K562 (cell line): Measurements from ENCODE around the gene FOXI1. TPM values are rescaled to one million over a fixed set of nuclear protein-coding genes. Genes with fewer than 3 reads are reported as not detected.
A peak's percentile ranks its signal among the peaks of the same experiment; 100 is the strongest.

Source experiments
- ARNT ChIP-seq, 2 experiments: fragments of 450-650 bp; IDR thresholded peaks; 2 replicates each; pipeline ENCODE4 v1.6.1; 2016; ENCODE audit warnings: mild to moderate bottlenecking in 1 of 2
- ATF7 ChIP-seq: fragments of 450-650 bp; IDR thresholded peaks from 2 replicates; pipeline ENCODE4 v1.7.1; 2014; ENCODE audit warnings: mild to moderate bottlenecking, moderate library complexity
- CREB3 ChIP-seq: fragments of 450-650 bp; conservative IDR thresholded peaks from 2 replicates; pipeline ENCODE4 v1.6.1; 2016; ENCODE audit warnings: missing genetic modification characterization, low read depth, mild to moderate bottlenecking, missing compliant biosample characterization, moderate library complexity
- DPF2 ChIP-seq: fragments of 450-650 bp; IDR thresholded peaks from 2 replicates; pipeline ENCODE4 v1.6.1; 2016
- EHMT2 ChIP-seq: fragments of 450-650 bp; IDR thresholded peaks from 2 replicates; pipeline ENCODE4 v1.6.1; 2018; ENCODE audit warnings: antibody characterized with exemption
- ELF4 ChIP-seq: fragments of 450-650 bp; formaldehyde crosslinking; IDR thresholded peaks from 2 replicates; pipeline ENCODE4 v1.4.0; 2022; ENCODE audit warnings: missing genetic modification characterization
- EP400 ChIP-seq: fragments of 450-650 bp; IDR thresholded peaks from 2 replicates; pipeline ENCODE4 v1.6.1; 2017; ENCODE audit warnings: antibody characterized with exemption, mild to moderate bottlenecking, moderate library complexity
- GATAD2B ChIP-seq: fragments of 450-650 bp; IDR thresholded peaks from 2 replicates; pipeline ENCODE4 v1.6.1; 2017; ENCODE audit warnings: mild to moderate bottlenecking, borderline replicate concordance
- HDAC3 ChIP-seq: fragments of 450-650 bp; IDR thresholded peaks from 2 replicates; pipeline ENCODE4 v1.6.1; 2018; ENCODE audit warnings: borderline replicate concordance, mild to moderate bottlenecking, moderate library complexity; ENCODE audit not compliant: partially characterized antibody
- HDGF ChIP-seq: fragments of 450-650 bp; IDR thresholded peaks from 2 replicates; pipeline ENCODE4 v1.6.1; 2016
- HINFP ChIP-seq: fragments of 450-650 bp; conservative IDR thresholded peaks from 2 replicates; pipeline ENCODE4 v1.6.1; 2016; ENCODE audit warnings: missing genetic modification characterization, low read depth, mild to moderate bottlenecking, control low read depth, missing compliant biosample characterization
- HMGN3 ChIP-seq: IDR thresholded peaks from 2 replicates; pipeline ENCODE4 v1.6.1; 2011; ENCODE audit warnings: borderline replicate concordance, low read depth, mild to moderate bottlenecking, mixed read lengths, low read length; ENCODE audit not compliant: insufficient read length; ENCODE audit errors: extremely low read depth
- MAZ ChIP-seq, 2 experiments: fragments of 450-650 bp in 1 of 2; sonication (generic) in 1 of 2; formaldehyde crosslinking; IDR thresholded peaks in 1 of 2; conservative IDR thresholded peaks in 1 of 2; 2 replicates each; pipeline versions ENCODE4 v1.4.0 to v1.5.0; 2020; ENCODE audit warnings: mild to moderate bottlenecking in 1 of 2, missing genetic modification reagents in 1 of 2
- MCM5 ChIP-seq: fragments of 450-650 bp; IDR thresholded peaks from 2 replicates; pipeline ENCODE4 v1.6.1; 2016; ENCODE audit warnings: low read depth
- MEF2A ChIP-seq: IDR thresholded peaks from 2 replicates; pipeline ENCODE4 v1.6.1; 2011; ENCODE audit warnings: low read depth, mild to moderate bottlenecking, low read length, moderate library complexity; ENCODE audit not compliant: control insufficient read depth
- NR2C2 ChIP-seq, 2 experiments: fragments of 200-800 bp in 1 of 2; sonication (Bioruptor generic) in 1 of 2; sonication (generic) in 1 of 2; formaldehyde crosslinking in 1 of 2; IDR thresholded peaks; 2 replicates each; pipeline versions ENCODE4 v1.6.1 to v1.8.0; 2016 to 2022; ENCODE audit warnings: mild to moderate bottlenecking in 1 of 2, missing compliant biosample characterization in 1 of 2, missing genetic modification characterization in 1 of 2, missing genetic modification reagents in 1 of 2
- NR3C1 ChIP-seq: sonication (generic); formaldehyde crosslinking; IDR thresholded peaks from 2 replicates; pipeline ENCODE4 v1.8.1; 2022; ENCODE audit warnings: missing genetic modification reagents
- POLR2AphosphoS5 ChIP-seq: IDR thresholded peaks from 2 replicates; pipeline ENCODE4 v1.6.1; 2011; ENCODE audit warnings: mild to moderate bottlenecking, low read depth, low read length, moderate library complexity; ENCODE audit not compliant: control insufficient read depth, insufficient read depth
- SMARCB1 ChIP-seq: IDR thresholded peaks from 2 replicates; pipeline ENCODE4 v1.6.1; 2011; ENCODE audit warnings: improper control_type of control experiment, low read depth; ENCODE audit not compliant: insufficient read length
- SP1 ChIP-seq: sonication (generic); formaldehyde crosslinking; IDR thresholded peaks from 2 replicates; pipeline ENCODE4 v1.8.1; 2022; ENCODE audit warnings: mild to moderate bottlenecking, missing genetic modification reagents
- TCF15 ChIP-seq: fragments of 250-450 bp; sonication (Bioruptor Pico); IDR thresholded peaks from 2 replicates; pipeline ENCODE4 v1.8.0; 2022; ENCODE audit warnings: moderate library complexity, mild to moderate bottlenecking, inconsistent platforms
- TEAD4 ChIP-seq, 2 experiments: sonication (generic) in 1 of 2; formaldehyde crosslinking in 1 of 2; IDR thresholded peaks; 2 replicates each; pipeline versions ENCODE4 v1.6.1 to v1.8.0; 2012 to 2022; ENCODE audit warnings: borderline replicate concordance in 1 of 2, inconsistent platforms in 1 of 2, low read length in 1 of 2, mild to moderate bottlenecking in 1 of 2, missing genetic modification reagents in 1 of 2
- U2AF2 ChIP-seq: fragments of 200-400 bp; formaldehyde crosslinking; optimal IDR thresholded peaks from 2 replicates; pipeline ENCODE3; 2017; ENCODE audit warnings: low read depth, mild to moderate bottlenecking, low read length
- USF2 ChIP-seq: sonication (generic); formaldehyde crosslinking; IDR thresholded peaks from 2 replicates; pipeline ENCODE4 v1.5.0; 2020; ENCODE audit warnings: missing genetic modification reagents
- polyA plus RNA-seq, 8 experiments: library from polyadenylated mRNA; depleted of rRNA in 4 of 8; stranded (reverse) in 5 of 8; unstranded in 3 of 8; fragments of >200 nt; fragmentation: Nextera tagmentation in 2 of 8; fragmentation: Illumina TruSeq in 1 of 8; extraction: Ambion mirVana in 2 of 8; extraction: Trizol in 1 of 8; gene quantifications; 2 replicates each; pipeline versions ENCODE4 v1.2.1 to v1.2.3, GENCODE V29; 2011 to 2014; ENCODE audit warnings: inconsistent platforms in 1 of 8, missing spikeins in 1 of 8
- total RNA-seq, 7 experiments: library from RNA; depleted of rRNA in 6 of 7; stranded (reverse); fragments of >200 nt in 6 of 7; fragmentation: Illumina TruSeq in 2 of 7; extraction: Trizol in 2 of 7; gene quantifications; 2 replicates each; pipeline versions ENCODE4 v1.2.1 to v1.2.3, GENCODE V29; 2011 to 2021; ENCODE audit warnings: low replicate concordance in 1 of 7

Gene FOXI1
- total and polyA plus RNA-seq, 9 of the 15 experiments (the other 6 are each of a cell fraction or from before 2014, with no cell fraction given), result not detected

GRCh38 chr5:170151097-170151831 lies 45.6 kb downstream of the FOXI1 start (continued):
- TF ChIP-seq HINFP (tag) (peak; percentile 61; the same call in 1 of the 2 replicates), TEAD4 (IDR thresholded peaks at IDR 0.05; ENCODE audit: low read length) (peak; percentile 99), TEAD4 (CRISPR knock-in tag; IDR thresholded peaks at IDR 0.05; ENCODE audit: borderline replicate concordance) (peak; percentile 83), HDGF (no peak), ATF7 (peak; percentile 68; the same call in 1 of the 2 replicates), U2AF2 (no peak), MCM5 (no peak), USF2 (CRISPR knock-in tag) (no peak), SP1 (CRISPR knock-in tag) (peak; percentile 74; the same call in 1 of the 2 replicates), DPF2 (peak; percentile 97), TCF15 (CRISPR knock-in tag) (no peak), CREB3 (tag) (peak; percentile 77; the same call in 1 of the 2 replicates), MEF2A (peak; percentile 59; the same call in 1 of the 2 replicates), NR3C1 (CRISPR knock-in tag) (no peak), POLR2AphosphoS5 (peak; percentile 99), ELF4 (CRISPR knock-in tag) (peak; percentile 72; the same call in 1 of the 2 replicates), EHMT2 (peak; percentile 26; the same call in 1 of the 2 replicates), MAZ (CRISPR knock-in tag; conservative IDR thresholded peaks at IDR 0.05 in 1 of 2, IDR thresholded peaks at IDR 0.05 in 1 of 2) (peak; percentile 56 to 67; a peak in 3 of 4 replicates), ARNT (IDR thresholded peaks at IDR 0.05) (peak; percentile 60 to 71; a peak in 2 of 4 replicates), HMGN3 (peak; percentile 97), EP400 (no peak), SMARCB1 (peak; percentile 34), GATAD2B (peak; percentile 46; the same call in 1 of the 2 replicates), HDAC3 (peak; percentile 93), NR2C2 (CRISPR knock-in tag; IDR thresholded peaks at IDR 0.05) (peak; percentile 90), NR2C2 (tag; IDR thresholded peaks at IDR 0.05) (peak; percentile 90)
